H9 (cell line): Measurements from ENCODE around the gene RNF213. TPM values are rescaled to one million over a fixed set of nuclear protein-coding genes. Genes with fewer than 3 reads are reported as not detected.
A peak's percentile ranks its signal among the peaks of the same experiment; 100 is the strongest.

Experiments used
- DNase-seq: peaks from one replicate; pipeline ENCODE4 v3.0.0-alpha.2; 2017
- H2AFZ ChIP-seq: one replicate; pipeline ENCODE4 v1.6.1; 2013; ENCODE audit warnings: mild to moderate bottlenecking, low read length, control low read depth, moderate library complexity
- H2AK5ac ChIP-seq: 2 replicates; pipeline ENCODE4 v1.6.1; 2013; ENCODE audit warnings: low read length, control low read depth, mixed read lengths; ENCODE audit not compliant: insufficient read length
- H2BK120ac ChIP-seq: one replicate; pipeline ENCODE4 v1.6.1; 2013; ENCODE audit warnings: low read depth, mild to moderate bottlenecking, low read length, control low read depth, inconsistent platforms; ENCODE audit not compliant: poor library complexity, severe bottlenecking
- H2BK12ac ChIP-seq: 2 replicates; pipeline ENCODE4 v1.6.1; 2013; ENCODE audit warnings: low read length, control low read depth, mixed read lengths, low read depth; ENCODE audit not compliant: insufficient read length
- H2BK15ac ChIP-seq: 2 replicates; pipeline ENCODE4 v1.6.1; 2013; ENCODE audit warnings: low read depth, low read length, control low read depth
- H2BK20ac ChIP-seq: one replicate; pipeline ENCODE4 v1.6.1; 2013; ENCODE audit warnings: low read depth, mild to moderate bottlenecking, low read length, control low read depth, inconsistent platforms; ENCODE audit not compliant: poor library complexity, severe bottlenecking
- H2BK5ac ChIP-seq: 2 replicates; pipeline ENCODE4 v1.6.1; 2013; ENCODE audit warnings: low read length, control low read depth, mixed read lengths; ENCODE audit not compliant: insufficient read length
- H3K14ac ChIP-seq: 2 replicates; pipeline ENCODE4 v1.6.1; 2013; ENCODE audit warnings: low read length, control low read depth; ENCODE audit not compliant: insufficient read depth
- H3K18ac ChIP-seq: 2 replicates; pipeline ENCODE4 v1.6.1; 2013; ENCODE audit warnings: low read depth, mild to moderate bottlenecking, mixed read lengths, low read length, control low read depth; ENCODE audit not compliant: insufficient read length
- H3K23ac ChIP-seq: 2 replicates; pipeline ENCODE4 v1.6.1; 2013; ENCODE audit warnings: low read length, control low read depth, mixed read lengths, low read depth; ENCODE audit not compliant: insufficient read length
- H3K23me2 ChIP-seq: 2 replicates; pipeline ENCODE4 v1.6.1; 2013; ENCODE audit warnings: low read depth, mild to moderate bottlenecking, mixed read lengths, low read length, control low read depth; ENCODE audit not compliant: insufficient read length, poor library complexity, severe bottlenecking
- H3K27ac ChIP-seq: 2 replicates; pipeline ENCODE4 v1.5.1; 2013; ENCODE audit warnings: low read length, control low read depth, mixed read lengths, low read depth; ENCODE audit not compliant: insufficient read length
- H3K27me3 ChIP-seq: 2 replicates; pipeline ENCODE4 v1.6.1; 2013; ENCODE audit warnings: low read length, control low read depth, inconsistent platforms; ENCODE audit not compliant: insufficient read depth
- H3K4ac ChIP-seq: 2 replicates; pipeline ENCODE4 v1.6.1; 2013; ENCODE audit warnings: low read depth, mild to moderate bottlenecking, control low read depth, inconsistent platforms, low read length, moderate library complexity
- H3K4me1 ChIP-seq: 2 replicates; pipeline ENCODE4 v1.6.1; 2013; ENCODE audit warnings: low read length, control low read depth, inconsistent platforms; ENCODE audit not compliant: insufficient read depth
- H3K4me2 ChIP-seq: 2 replicates; pipeline ENCODE4 v1.6.1; 2013; ENCODE audit warnings: low read length, control low read depth, mixed read lengths; ENCODE audit not compliant: insufficient read length, insufficient read depth
- H3K56ac ChIP-seq: 2 replicates; pipeline ENCODE4 v1.6.1; 2013; ENCODE audit warnings: low read depth, mild to moderate bottlenecking, mixed read lengths, low read length, control low read depth; ENCODE audit not compliant: insufficient read length
- H3K79me1 ChIP-seq: 2 replicates; pipeline ENCODE4 v1.6.1; 2013; ENCODE audit warnings: low read depth, mild to moderate bottlenecking, moderate library complexity, low read length, control low read depth, inconsistent platforms; ENCODE audit not compliant: insufficient read depth, poor library complexity, severe bottlenecking
- H3K79me2 ChIP-seq: 2 replicates; pipeline ENCODE4 v1.6.1; 2013; ENCODE audit warnings: low read length, control low read depth, inconsistent platforms; ENCODE audit not compliant: insufficient read depth
- H3K9ac ChIP-seq: 2 replicates; pipeline ENCODE4 v1.6.1; 2013; ENCODE audit warnings: low read length, control low read depth, mixed read lengths; ENCODE audit not compliant: insufficient read length; ENCODE audit errors: extremely low read depth
- H3K9me3 ChIP-seq: one replicate; pipeline ENCODE4 v1.6.1; 2013; ENCODE audit warnings: low read depth, low read length, inconsistent platforms; ENCODE audit not compliant: control insufficient read depth
- H3T11ph ChIP-seq: one replicate; pipeline ENCODE4 v1.6.1; 2013; ENCODE audit warnings: mild to moderate bottlenecking, low read length, control low read depth, inconsistent platforms
- H4K20me1 ChIP-seq: one replicate; pipeline ENCODE4 v1.6.1; 2013; ENCODE audit not compliant: control insufficient read depth, insufficient read length, insufficient read depth
- H4K5ac ChIP-seq: 2 replicates; pipeline ENCODE4 v1.6.1; 2013; ENCODE audit warnings: low read depth, mild to moderate bottlenecking, mixed read lengths, low read length, control low read depth; ENCODE audit not compliant: insufficient read length
- H4K8ac ChIP-seq: replicated peaks from 2 replicates; pipeline ENCODE4 v1.6.1; 2013; ENCODE audit warnings: low read length, control low read depth, mixed read lengths, low read depth; ENCODE audit not compliant: insufficient read length
- H4K91ac ChIP-seq: 2 replicates; pipeline ENCODE4 v1.6.1; 2013; ENCODE audit warnings: low read depth, mild to moderate bottlenecking, moderate library complexity, mixed read lengths, low read length, control low read depth; ENCODE audit not compliant: insufficient read length
- H3K27ac Mint-ChIP-seq, 3 experiments: 2 replicates in 2 of 3; 3 replicates in 1 of 3; pipeline ENCODE4 v1.8.0; 2020 to 2021; ENCODE audit warnings: mixed read lengths in 3 of 3, mild to moderate bottlenecking in 1 of 3, moderate library complexity in 1 of 3
- H3K27me3 Mint-ChIP-seq: 2 replicates; pipeline ENCODE4 v1.8.0; 2021; ENCODE audit warnings: low read depth, mild to moderate bottlenecking, moderate library complexity, mixed read lengths
- H3K36me3 Mint-ChIP-seq, 3 experiments: 2 replicates in 2 of 3; 3 replicates in 1 of 3; pipeline ENCODE4 v1.8.0; 2020 to 2021; ENCODE audit warnings: low read depth in 3 of 3, mixed read lengths in 3 of 3; ENCODE audit not compliant: insufficient read depth in 1 of 3
- H3K4me1 Mint-ChIP-seq, 2 experiments: 2 replicates each; pipeline ENCODE4 v1.8.0; 2020; ENCODE audit warnings: mixed read lengths in 2 of 2
- H3K4me3 Mint-ChIP-seq, 2 experiments: 2 replicates in 1 of 2; 3 replicates in 1 of 2; pipeline ENCODE4 v1.8.0; 2020 to 2021; ENCODE audit warnings: mild to moderate bottlenecking in 2 of 2, mixed read lengths in 2 of 2, moderate library complexity in 1 of 2
- H3K9me3 Mint-ChIP-seq, 2 experiments: 2 replicates in 1 of 2; 3 replicates in 1 of 2; pipeline ENCODE4 v1.8.0; 2020; ENCODE audit warnings: mild to moderate bottlenecking in 2 of 2, mixed read lengths in 2 of 2, moderate library complexity in 1 of 2
- CTCF ChIP-seq: fragments of 200-600 bp; sonication (generic); conservative IDR thresholded peaks from 3 replicates; pipeline ENCODE4 v1.8.0; 2021; ENCODE audit warnings: antibody characterized with exemption, mild to moderate bottlenecking
- WGBS: extraction: QIAGEN DNeasy Blood & Tissue Kit; methylation state at CpG from one replicate; pipeline ENCODE4 v1.1.7; 2013; ENCODE audit warnings: missing lambda C conversion rate, low lambda C conversion rate, mixed read lengths; ENCODE audit not compliant: insufficient read length; ENCODE audit errors: extremely low coverage; 5-methylcytosine and 5-hydroxymethylcytosine counted together
- total RNA-seq: library from RNA; stranded (reverse); gene quantifications from 2 replicates; pipeline ENCODE4 v1.2.1, GENCODE V29; 2021

The RNF213 gene
- total RNA-seq, 1 experiment from 2014 or later: 34.3 TPM

GRCh38 chr17:80261895-80262279, 1.2 kb downstream of the RNF213 start:
- H3K9me3 Mint-ChIP-seq: no peaks in the 10 kb centered on the region; a peak in 1 of 5 replicates
- peak overlapping the region; percentile 67 to 88 for H3K4me3 Mint-ChIP-seq
- Histone ChIP-seq H2AK5ac (no peak overlapping the region), H3K23ac (no peak overlapping the region), H3K56ac (no peak overlapping the region), H4K20me1 (no peaks in the 10 kb centered on the region), H3K23me2 (no peaks in the 10 kb centered on the region), H3K27ac (peak overlapping the region; percentile 77), H3K27me3 (no peaks in the 10 kb centered on the region), H2BK12ac (no peak overlapping the region), H3T11ph (no peak overlapping the region), H2AFZ (no peak overlapping the region), H4K8ac (no peak overlapping the region), H2BK5ac (no peak overlapping the region), H3K4me1 (peaks cover 10% of the 10 kb centered on the region; the same call in 1 of the 2 replicates), H3K9me3 (no peaks in the 10 kb centered on the region), H2BK120ac (no peak overlapping the region), H2BK20ac (no peak overlapping the region), H3K4me2 (peak overlapping the region; percentile 31), H2BK15ac (no peak overlapping the region), H4K5ac (no peak overlapping the region), H3K14ac (no peak overlapping the region), H3K18ac (no peak overlapping the region), H3K79me1 (no peaks in the 10 kb centered on the region), H3K9ac (no peak overlapping the region), H4K91ac (no peak overlapping the region), H3K79me2 (no peaks in the 10 kb centered on the region), H3K4ac (no peak overlapping the region)
- peak overlapping the region; percentile 83 to 87 (median 83) for H3K27ac Mint-ChIP-seq
- WGBS: no CpG with 5 or more reads among the region's 8 CpGs
- H3K36me3 Mint-ChIP-seq: peaks cover 12 to 17% (median 13%) of the 10 kb centered on the region in 3 experiments
- no peaks in the 10 kb centered on the region for H3K27me3 Mint-ChIP-seq
- DNase-seq: no peak
- H3K4me1 Mint-ChIP-seq: peaks cover 38 to 46% of the 10 kb centered on the region in 2 experiments
- no peak for TF ChIP-seq CTCF
